Endothelial cell of umbilical vein (primary cell): Measurements from ENCODE around the gene PDK4. TPM values are rescaled to one million over a fixed set of nuclear protein-coding genes. Genes with fewer than 3 reads are reported as not detected.

Experiments
- BruUV-seq: library from RNA; stranded (reverse); fragments of 400-500 nt; replicated peaks from 2 replicates; lab custom pipeline; 2021; lab: Mats Ljungman, UMichigan
- CTCF ChIA-PET: fragments of 300-600, 350-600 bp; sonication (Branson Sonifier 250); formaldehyde crosslinking; loops from one replicate; lab custom pipeline; 2021; ENCODE audit warnings: antibody characterized with exemption, inconsistent platforms; lab: Charles Lee
- POLR2A ChIA-PET: fragments of 300-600, 350-600 bp; sonication (Branson Sonifier 250); formaldehyde crosslinking; loops from one replicate; lab custom pipeline; 2021; ENCODE audit warnings: antibody characterized with exemption, inconsistent platforms; lab: Charles Lee
- DNase-seq: peaks from one replicate; pipeline ENCODE4 v3.0.0-alpha.2; 2011; ENCODE audit warnings: low read depth, low spot score
- FAIRE-seq: peaks from 2 replicates; lab custom pipeline; 2011; peaks lifted over from hg19 to GRCh38; lab: Jason Lieb, UNC
- H2AFZ ChIP-seq: 2 replicates; pipeline ENCODE4 v1.6.0; 2012; ENCODE audit warnings: low read depth, low read length, control low read depth, inconsistent platforms
- H3K27ac ChIP-seq: 2 replicates; pipeline ENCODE4 v1.5.1; 2011; ENCODE audit warnings: low read depth, mild to moderate bottlenecking, control low read depth, low read length, moderate library complexity; ENCODE audit not compliant: insufficient read depth
- H3K27me3 ChIP-seq, 2 experiments: 2 replicates each; pipeline versions ENCODE4 v1.6.0 to v1.6.1; 2011; ENCODE audit warnings: low read length in 2 of 2, mixed read lengths in 1 of 2; ENCODE audit not compliant: control insufficient read depth in 2 of 2, insufficient read depth in 2 of 2
- H3K36me3 ChIP-seq, 2 experiments: 2 replicates in 1 of 2; 3 replicates in 1 of 2; pipeline ENCODE4 v1.5.1; 2011; ENCODE audit warnings: low read length in 2 of 2, mild to moderate bottlenecking in 1 of 2, moderate library complexity in 1 of 2; ENCODE audit not compliant: control insufficient read depth in 2 of 2, insufficient read depth in 2 of 2; ENCODE audit errors: extremely low read depth in 1 of 2
- H3K4me1 ChIP-seq: 3 replicates; pipeline ENCODE4 v1.5.1; 2011; ENCODE audit warnings: mild to moderate bottlenecking, low read length; ENCODE audit not compliant: control insufficient read depth, insufficient read depth; ENCODE audit errors: extremely low read depth
- H3K4me2 ChIP-seq: 2 replicates; pipeline ENCODE4 v1.6.1; 2011; ENCODE audit warnings: low read length, control low read depth, mixed read lengths; ENCODE audit not compliant: insufficient read depth
- H3K4me3 ChIP-seq, 3 experiments: fragments of 200-600 bp in 1 of 3; sonication (generic), shearing (Covaris generic) in 1 of 3; replicated peaks in 1 of 3; 2 replicates each; pipeline ENCODE4 v1.5.1; 2011 to 2016; ENCODE audit warnings: control low read depth in 3 of 3, low read length in 3 of 3, mild to moderate bottlenecking in 2 of 3, inconsistent platforms in 1 of 3, low read depth in 1 of 3, moderate library complexity in 1 of 3; ENCODE audit not compliant: insufficient read depth in 1 of 3
- H3K79me2 ChIP-seq: 2 replicates; pipeline ENCODE4 v1.6.0; 2012; ENCODE audit warnings: low read length, inconsistent platforms; ENCODE audit not compliant: control insufficient read depth, insufficient read depth
- H3K9ac ChIP-seq: replicated peaks from 2 replicates; pipeline ENCODE3; 2011; ENCODE audit warnings: low read length, control low read depth; ENCODE audit not compliant: insufficient read depth; ENCODE audit errors: extremely low read depth
- H3K9me1 ChIP-seq: replicated peaks from 3 replicates; pipeline ENCODE4 v1.6.0; 2011; ENCODE audit warnings: mild to moderate bottlenecking, low read length; ENCODE audit not compliant: control insufficient read depth, insufficient read depth; ENCODE audit errors: extremely low read depth
- H3K9me3 ChIP-seq: replicated peaks from 2 replicates; pipeline ENCODE4 v1.5.1; 2012; ENCODE audit warnings: low read length, inconsistent platforms; ENCODE audit not compliant: control insufficient read depth, insufficient read depth
- H4K20me1 ChIP-seq: replicated peaks from 2 replicates; pipeline ENCODE3; 2011; ENCODE audit warnings: mild to moderate bottlenecking, low read length; ENCODE audit not compliant: control insufficient read depth, insufficient read depth; ENCODE audit errors: extremely low read depth
- EZH2 ChIP-seq: IDR thresholded peaks from 2 replicates; pipeline ENCODE4 v1.6.1; 2012; ENCODE audit warnings: borderline replicate concordance, low read depth, mild to moderate bottlenecking, moderate library complexity, low read length, inconsistent platforms; ENCODE audit not compliant: severe bottlenecking
- FOS ChIP-seq: IDR thresholded peaks from 2 replicates; pipeline ENCODE4 v1.6.1; 2011; ENCODE audit warnings: mild to moderate bottlenecking, low read length, moderate library complexity, borderline replicate concordance; ENCODE audit not compliant: insufficient read depth
- GATA2 ChIP-seq: IDR thresholded peaks from 2 replicates; pipeline ENCODE4 v1.7.0; 2011; ENCODE audit warnings: low read depth, mild to moderate bottlenecking, moderate library complexity, mixed read lengths, low read length; ENCODE audit not compliant: insufficient read length, insufficient read depth
- JUN ChIP-seq: IDR thresholded peaks from 2 replicates; pipeline ENCODE4 v1.6.1; 2011; ENCODE audit warnings: borderline replicate concordance, low read depth; ENCODE audit not compliant: insufficient read length, insufficient read depth
- MAX ChIP-seq: IDR thresholded peaks from 2 replicates; pipeline ENCODE4 v1.6.1; 2011; ENCODE audit not compliant: insufficient read depth, insufficient read length
- MYC ChIP-seq: IDR thresholded peaks from one replicate; pipeline ENCODE4 v1.6.1; 2011; ENCODE audit warnings: mild to moderate bottlenecking, low read depth, low read length
- POLR2A ChIP-seq: IDR thresholded peaks from 2 replicates; pipeline ENCODE4 v1.6.1; 2012; ENCODE audit warnings: low read depth, mild to moderate bottlenecking, control low read depth, low read length
- POLR2AphosphoS5 ChIP-seq: IDR thresholded peaks from 2 replicates; pipeline ENCODE4 v1.6.1; 2012; ENCODE audit warnings: low read depth, mild to moderate bottlenecking, control low read depth, low read length, moderate library complexity; ENCODE audit not compliant: insufficient read depth
- dilution Hi-C: fragments of 300-500 bp; cut with MboI; formaldehyde crosslinking; loops from one replicate; pipeline ENCODE4 v1.15.0; 2019; ENCODE audit warnings: low sequenced_read_pairs; ENCODE audit not compliant: extremely low pct_ligation_motif_present
- intact Hi-C: fragments of 100-400 bp; cut with micrococcal nuclease; formaldehyde crosslinking; loops from one replicate; pipeline ENCODE4 v1.10.0; 2022
- polyA plus RNA-seq, 4 experiments: library from polyadenylated mRNA; depleted of rRNA in 3 of 4; stranded (reverse) in 3 of 4; unstranded in 1 of 4; fragments of >200 nt; gene quantifications; 2 replicates each; pipeline versions ENCODE4 v1.2.1 to v1.2.3, GENCODE V29; 2011 to 2012; ENCODE audit warnings: missing spikeins in 1 of 4
- total RNA-seq: library from RNA; stranded (reverse); gene quantifications from 2 replicates; pipeline ENCODE4 v1.2.3, GENCODE V29; 2021
- TF ChIP-seq, protein P1 (sequence below), 2 donors: IDR thresholded peaks; 1 replicate in 1 of 2; 2 replicates in 1 of 2; pipeline ENCODE4 v1.5.1; 2011; ENCODE audit warnings: low read length in 2 of 2, mild to moderate bottlenecking in 2 of 2, moderate library complexity in 2 of 2, control low read depth in 1 of 2, inconsistent platforms in 1 of 2, low read depth in 1 of 2; ENCODE audit not compliant: insufficient read depth in 1 of 2; ENCODE audit errors: extremely low read depth in 1 of 2

PDK4 gene
- total and polyA plus RNA-seq, 2 donors (not counting 3 experiments of a cell fraction or from before 2014, with no cell fraction given): 0.75 to 2.5 TPM

- intact Hi-C loops: no loop called here
- H3K79me2 ChIP-seq: no peaks in the 10 kb centered on the region
- CTCF ChIA-PET: interaction anchor here (0.9 to 1.3 kb wide), 2 partner anchors 37 to 109 kb away, joined by 3 to 4 read pairs; no protein-coding TSS in a partner anchor
- no peaks in the 10 kb centered on the region for H3K9me3 ChIP-seq
- no peaks in the 10 kb centered on the region for H4K20me1 ChIP-seq
- no peaks in the 10 kb centered on the region for H3K9me1 ChIP-seq
- peaks cover 0 to under 1% of the 10 kb centered on the region in 2 experiments for H3K27me3 ChIP-seq
- POLR2A ChIA-PET: no interaction called here
- DNase-seq (no peak), FAIRE-seq (no peak)
- no peak overlapping the region for H3K27ac ChIP-seq
- no peak overlapping the region for H3K9ac ChIP-seq
- dilution Hi-C loops: no loop called here
- no TSS peak for BruUV-seq
- no peaks in the 10 kb centered on the region for H3K4me1 ChIP-seq
- no peak overlapping the region for H3K4me2 ChIP-seq
- TF ChIP-seq POLR2A (no peak), JUN (no peak), MYC (no peak), EZH2 (no peak), FOS (no peak)
- TF ChIP-seq, protein P1, sequence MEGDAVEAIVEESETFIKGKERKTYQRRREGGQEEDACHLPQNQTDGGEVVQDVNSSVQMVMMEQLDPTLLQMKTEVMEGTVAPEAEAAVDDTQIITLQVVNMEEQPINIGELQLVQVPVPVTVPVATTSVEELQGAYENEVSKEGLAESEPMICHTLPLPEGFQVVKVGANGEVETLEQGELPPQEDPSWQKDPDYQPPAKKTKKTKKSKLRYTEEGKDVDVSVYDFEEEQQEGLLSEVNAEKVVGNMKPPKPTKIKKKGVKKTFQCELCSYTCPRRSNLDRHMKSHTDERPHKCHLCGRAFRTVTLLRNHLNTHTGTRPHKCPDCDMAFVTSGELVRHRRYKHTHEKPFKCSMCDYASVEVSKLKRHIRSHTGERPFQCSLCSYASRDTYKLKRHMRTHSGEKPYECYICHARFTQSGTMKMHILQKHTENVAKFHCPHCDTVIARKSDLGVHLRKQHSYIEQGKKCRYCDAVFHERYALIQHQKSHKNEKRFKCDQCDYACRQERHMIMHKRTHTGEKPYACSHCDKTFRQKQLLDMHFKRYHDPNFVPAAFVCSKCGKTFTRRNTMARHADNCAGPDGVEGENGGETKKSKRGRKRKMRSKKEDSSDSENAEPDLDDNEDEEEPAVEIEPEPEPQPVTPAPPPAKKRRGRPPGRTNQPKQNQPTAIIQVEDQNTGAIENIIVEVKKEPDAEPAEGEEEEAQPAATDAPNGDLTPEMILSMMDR (IDR thresholded peaks at IDR 0.05; ENCODE audit: extremely low read depth in 1 of 2, insufficient read depth in 1 of 2, low read depth in 1 of 2, low read length in 2 of 2): no peak
- H3K36me3 ChIP-seq: no peaks in the 10 kb centered on the region
- no peak overlapping the region for H3K4me3 ChIP-seq
- H2AFZ ChIP-seq: no peak overlapping the region
Observed at GRCh38 chr7:95581467-95581866, 14.8 kb downstream of the PDK4 start.

DNA sequence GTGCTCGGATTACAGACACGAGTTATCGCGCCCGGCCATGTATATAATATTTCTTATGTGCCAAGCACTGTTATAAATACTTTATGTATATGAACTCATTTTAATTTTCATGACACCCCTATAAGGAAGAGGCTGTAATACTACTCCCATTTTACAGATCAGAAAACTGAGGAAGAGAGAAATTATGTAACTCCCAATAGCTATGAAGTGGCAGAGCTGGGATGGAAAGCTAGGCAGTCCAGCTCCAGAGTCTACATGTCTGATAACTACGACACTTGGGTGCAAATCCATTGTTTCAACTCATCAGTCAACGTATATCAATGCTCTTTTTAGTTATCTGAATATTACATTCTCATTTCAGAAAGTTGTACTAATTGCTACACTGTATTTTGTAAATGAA, 17.0 kb downstream of the PDK4 start:
- dilution Hi-C loops: no loop called here
- no peak overlapping the region for H3K4me3 ChIP-seq
- ChIA-PET POLR2A (no interaction called here), CTCF (interaction anchor here (1.5 kb wide), 1 partner anchor 53 kb away, joined by 3 read pairs; no protein-coding TSS in a partner anchor)
- no peak overlapping the region for H3K27ac ChIP-seq
- no peaks in the 10 kb centered on the region for H3K4me1 ChIP-seq
- no peaks in the 10 kb centered on the region for H4K20me1 ChIP-seq
- no peak overlapping the region for H3K9ac ChIP-seq
- no peaks in the 10 kb centered on the region for H3K9me3 ChIP-seq
- BruUV-seq: no TSS peak
- no peaks in the 10 kb centered on the region for H3K79me2 ChIP-seq
- no peaks in the 10 kb centered on the region for H3K9me1 ChIP-seq
- no peaks in the 10 kb centered on the region for H3K36me3 ChIP-seq
- intact Hi-C loops: no loop called here
- no peak for FAIRE-seq
- no peak for TF ChIP-seq FOS
- no peak for TF ChIP-seq POLR2AphosphoS5
- no peak for TF ChIP-seq JUN
- TF ChIP-seq, protein P1 (IDR thresholded peaks at IDR 0.05; ENCODE audit: extremely low read depth in 1 of 2, insufficient read depth in 1 of 2, low read depth in 1 of 2, low read length in 2 of 2): no peak
- no peak for TF ChIP-seq GATA2
- no peak for TF ChIP-seq POLR2A
- no peak for TF ChIP-seq MYC
- no peak for TF ChIP-seq EZH2
- no peak for TF ChIP-seq MAX
- H3K4me2 ChIP-seq: no peak overlapping the region
- peaks cover 0 to 3% of the 10 kb centered on the region in 2 experiments for H3K27me3 ChIP-seq
- H2AFZ ChIP-seq: no peak overlapping the region
- DNase-seq: no peak
